Nephron (organoid): Measurements from ENCODE around the gene LRRC15.

Experiments used
- H3K27ac Mint-ChIP-seq, 3 experiments: 2 replicates each; pipeline ENCODE4 v1.8.0; 2020; ENCODE audit warnings: mixed read lengths in 3 of 3, mild to moderate bottlenecking in 2 of 3, moderate library complexity in 1 of 3
- H3K27me3 Mint-ChIP-seq: 2 replicates; pipeline ENCODE4 v1.8.0; 2021; ENCODE audit warnings: low read depth, mild to moderate bottlenecking, moderate library complexity, mixed read lengths
- H3K36me3 Mint-ChIP-seq: 2 replicates; pipeline ENCODE4 v1.8.0; 2020; ENCODE audit warnings: low read depth, mixed read lengths
- H3K4me1 Mint-ChIP-seq: 2 replicates; pipeline ENCODE4 v1.8.0; 2020; ENCODE audit warnings: mixed read lengths
- H3K4me3 Mint-ChIP-seq, 3 experiments: 2 replicates each; pipeline ENCODE4 v1.8.0; 2020; ENCODE audit warnings: mild to moderate bottlenecking in 3 of 3, mixed read lengths in 3 of 3, moderate library complexity in 2 of 3
- H3K9me3 Mint-ChIP-seq: 2 replicates; pipeline ENCODE4 v1.8.0; 2020; ENCODE audit warnings: mixed read lengths
- CTCF ChIP-seq, 3 experiments: fragments of 200-600 bp; sonication (generic); IDR thresholded peaks; one replicate each; pipeline ENCODE4 v1.5.0; 2021; ENCODE audit warnings: antibody characterized with exemption in 3 of 3; ENCODE audit not compliant: unreplicated experiment in 3 of 3

The LRRC15 gene

GRCh38 chr3:194384569-194385001 is 15.0 kb upstream of the LRRC15 start:
- Mint-ChIP-seq H3K9me3 (peaks cover 3% of the 10 kb centered on the region), H3K4me3 (no peak overlapping the region), H3K27me3 (peaks cover 23% of the 10 kb centered on the region), H3K36me3 (no peaks in the 10 kb centered on the region), H3K27ac (no peak overlapping the region), H3K4me1 (no peaks in the 10 kb centered on the region)
- no peak for TF ChIP-seq CTCF (IDR thresholded peaks at IDR 0.05; ENCODE audit: unreplicated experiment in 3 of 3)

- Mint-ChIP-seq H3K4me1 (no peaks in the 10 kb centered on the region), H3K4me3 (no peak overlapping the region), H3K36me3 (no peaks in the 10 kb centered on the region), H3K9me3 (no peaks in the 10 kb centered on the region), H3K27me3 (peaks cover 20% of the 10 kb centered on the region), H3K27ac (no peak overlapping the region)
- no peak for TF ChIP-seq CTCF (IDR thresholded peaks at IDR 0.05; ENCODE audit: unreplicated experiment in 3 of 3)
These were observed 14.6 kb upstream of the LRRC15 start for GRCh38 chr3:194384156-194384555.

GRCh38 chr3:194383276-194383940 is 13.9 kb upstream of the LRRC15 start:
- Mint-ChIP-seq H3K9me3 (no peaks in the 10 kb centered on the region), H3K27ac (no peak overlapping the region), H3K36me3 (no peaks in the 10 kb centered on the region), H3K4me1 (no peaks in the 10 kb centered on the region), H3K27me3 (peaks cover 25% of the 10 kb centered on the region), H3K4me3 (no peak overlapping the region)
- no peak for TF ChIP-seq CTCF (IDR thresholded peaks at IDR 0.05; ENCODE audit: unreplicated experiment in 3 of 3)

GRCh38 chr3:194382892-194383223 is 13.3 kb upstream of the LRRC15 start:
- Mint-ChIP-seq H3K27ac (no peak overlapping the region), H3K9me3 (no peaks in the 10 kb centered on the region), H3K36me3 (no peaks in the 10 kb centered on the region), H3K27me3 (peaks cover 25% of the 10 kb centered on the region), H3K4me1 (no peaks in the 10 kb centered on the region), H3K4me3 (no peak overlapping the region)
- TF ChIP-seq CTCF (IDR thresholded peaks at IDR 0.05; ENCODE audit: unreplicated experiment in 3 of 3) = no peak

- no peaks in the 10 kb centered on the region for H3K4me1 Mint-ChIP-seq
- H3K9me3 Mint-ChIP-seq = no peaks in the 10 kb centered on the region
- peaks cover 25% of the 10 kb centered on the region for H3K27me3 Mint-ChIP-seq
- H3K27ac Mint-ChIP-seq = no peak overlapping the region
- TF ChIP-seq CTCF (IDR thresholded peaks at IDR 0.05; ENCODE audit: unreplicated experiment in 3 of 3) = no peak
- no peaks in the 10 kb centered on the region for H3K36me3 Mint-ChIP-seq
- H3K4me3 Mint-ChIP-seq = no peak overlapping the region
These were observed 12.8 kb upstream of the LRRC15 start for GRCh38 chr3:194382196-194382891.

- Mint-ChIP-seq H3K4me1 (no peaks in the 10 kb centered on the region), H3K27ac (no peak overlapping the region), H3K9me3 (no peaks in the 10 kb centered on the region), H3K36me3 (no peaks in the 10 kb centered on the region), H3K27me3 (peaks cover 26% of the 10 kb centered on the region), H3K4me3 (no peak overlapping the region)
- TF ChIP-seq CTCF (IDR thresholded peaks at IDR 0.05; ENCODE audit: unreplicated experiment in 3 of 3) = no peak
These were observed 11.9 kb upstream of the LRRC15 start for GRCh38 chr3:194381460-194381875.
